HepG2 (cell line): ENCODE measurements around the gene MYO3B. TPM values are rescaled to one million over a fixed set of nuclear protein-coding genes. Genes with fewer than 3 reads are reported as not detected.

Experiments used
- ATAC-seq: fragments of 200-7000 bp; cut with Tn5 transposase; 3 replicates; pipeline ENCODE4 v1.9.1; 2020; ENCODE audit warnings: mild to moderate bottlenecking, moderate library complexity
- BruUV-seq: library from RNA; stranded (reverse); fragments of 400-500 nt; replicated peaks from 2 replicates; lab custom pipeline; 2021; lab: Mats Ljungman, UMichigan
- CTCF ChIA-PET: fragments of 300-600 bp; formaldehyde crosslinking; extraction: SDS; loops from one replicate; lab custom pipeline; 2021; ENCODE audit warnings: low total read pairs, inconsistent platforms, low intra/inter-chr PET ratio; lab: Yijun Ruan, JAX
- POLR2A ChIA-PET: fragments of 350-600 bp; sonication (Branson Sonifier 250); formaldehyde crosslinking; loops from one replicate; lab custom pipeline; 2020; ENCODE audit warnings: antibody characterized with exemption, inconsistent platforms; lab: Yijun Ruan, JAX
- DNase-seq: peaks from one replicate; pipeline ENCODE4 v3.0.0-alpha.2; 2015; ENCODE audit warnings: low spot score
- FAIRE-seq: peaks from 3 replicates; lab custom pipeline; 2011; peaks lifted over from hg19 to GRCh38; lab: Jason Lieb, UNC
- H2AFZ ChIP-seq: one replicate; pipeline ENCODE4 v1.6.1; 2011; ENCODE audit warnings: low read length, inconsistent platforms
- H3K27ac ChIP-seq: fragments of 300-600 bp; 3 replicates; pipeline ENCODE4 v1.8.0; 2011; ENCODE audit warnings: mixed run types, mild to moderate bottlenecking, mixed read lengths, low read length, inconsistent platforms; ENCODE audit not compliant: insufficient read depth; ENCODE audit errors: extremely low read length
- H3K27me3 ChIP-seq, 2 experiments: fragments of 200-600 bp in 1 of 2; 2 replicates in 1 of 2; 3 replicates in 1 of 2; pipeline versions ENCODE4 v1.6.0 to v1.8.0; 2011; ENCODE audit warnings: low read length in 2 of 2, mild to moderate bottlenecking in 2 of 2, moderate library complexity in 2 of 2, inconsistent platforms in 1 of 2; ENCODE audit not compliant: insufficient read depth in 2 of 2, control insufficient read depth in 1 of 2
- H3K36me3 ChIP-seq, 2 experiments: fragments of 200-600 bp in 1 of 2; replicated peaks in 1 of 2; 2 replicates in 1 of 2; 3 replicates in 1 of 2; pipeline versions ENCODE4 v1.5.1 to v1.8.0; 2011; ENCODE audit warnings: low read length in 2 of 2, inconsistent platforms in 1 of 2; ENCODE audit not compliant: insufficient read depth in 2 of 2, control insufficient read depth in 1 of 2
- H3K4me1 ChIP-seq: 2 replicates; pipeline ENCODE4 v1.5.1; 2012; ENCODE audit warnings: low read length, inconsistent platforms; ENCODE audit not compliant: insufficient read depth
- H3K4me2 ChIP-seq: 2 replicates; pipeline ENCODE4 v1.6.0; 2011; ENCODE audit warnings: low read depth, low read length, inconsistent platforms
- H3K4me3 ChIP-seq, 3 experiments: fragments of 200-600 bp in 1 of 3; sonication (generic), shearing (Covaris generic) in 1 of 3; replicated peaks in 1 of 3; 2 replicates each; pipeline ENCODE4 v1.5.1; 2011 to 2016; ENCODE audit warnings: low read length in 3 of 3, inconsistent platforms in 2 of 3, low read depth in 2 of 3, mild to moderate bottlenecking in 2 of 3, control low read depth in 1 of 3, mixed read lengths in 1 of 3; ENCODE audit not compliant: insufficient read depth in 1 of 3
- H3K79me2 ChIP-seq: one replicate; pipeline ENCODE4 v1.6.1; 2011; ENCODE audit warnings: low read length, inconsistent platforms; ENCODE audit not compliant: insufficient read depth
- H3K9ac ChIP-seq: 2 replicates; pipeline ENCODE4 v1.6.0; 2011; ENCODE audit warnings: mild to moderate bottlenecking, low read depth, low read length, inconsistent platforms; ENCODE audit not compliant: insufficient read depth
- H3K9me3 ChIP-seq: 2 replicates; pipeline ENCODE4 v1.5.1; 2012; ENCODE audit warnings: mild to moderate bottlenecking, low read length
- H4K20me1 ChIP-seq: 2 replicates; pipeline ENCODE4 v1.6.0; 2011; ENCODE audit warnings: inconsistent platforms, mild to moderate bottlenecking, low read length, moderate library complexity; ENCODE audit not compliant: insufficient read depth
- BRCA1 ChIP-seq: sonication (generic); formaldehyde crosslinking; IDR thresholded peaks from 2 replicates; pipeline ENCODE4 v1.4.0; 2020; ENCODE audit warnings: missing genetic modification reagents
- MIER2 ChIP-seq: IDR thresholded peaks from 2 replicates; pipeline ENCODE4 v1.6.1; 2016; ENCODE audit warnings: missing biosample characterization, missing genetic modification reagents
- NR2F6 ChIP-seq, 2 experiments: IDR thresholded peaks; 2 replicates each; pipeline ENCODE4 v1.6.1; 2016; ENCODE audit warnings: antibody characterized with exemption in 1 of 2, mild to moderate bottlenecking in 1 of 2
- SALL1 ChIP-seq: sonication (generic); formaldehyde crosslinking; IDR thresholded peaks from 2 replicates; pipeline ENCODE4 v1.8.0; 2022; ENCODE audit warnings: mild to moderate bottlenecking, missing genetic modification reagents
- SYNCRIP ChIP-seq: fragments of 200-400 bp; formaldehyde crosslinking; IDR thresholded peaks from 2 replicates; pipeline ENCODE4 v1.6.1; 2018; ENCODE audit warnings: mild to moderate bottlenecking, low read depth, low read length; ENCODE audit not compliant: insufficient read depth
- YY1 ChIP-seq: IDR thresholded peaks from 2 replicates; pipeline ENCODE4 v1.6.1; 2011; ENCODE audit warnings: low read length, low read depth, moderate library complexity, mild to moderate bottlenecking; ENCODE audit not compliant: insufficient read depth, insufficient replicate concordance
- ZBTB3 ChIP-seq: sonication (generic); formaldehyde crosslinking; IDR thresholded peaks from 2 replicates; pipeline ENCODE4 v1.4.0; 2020; ENCODE audit warnings: low read depth, mild to moderate bottlenecking, moderate library complexity, missing genetic modification reagents, borderline replicate concordance
- ZNF274 ChIP-seq: sonication (generic); formaldehyde crosslinking; IDR thresholded peaks from 2 replicates; pipeline ENCODE4 v1.5.1; 2020; ENCODE audit warnings: mild to moderate bottlenecking, missing genetic modification reagents
- ZNF331 ChIP-seq: sonication (generic); formaldehyde crosslinking; IDR thresholded peaks from 2 replicates; pipeline ENCODE4 v1.4.0; 2020; ENCODE audit warnings: missing genetic modification reagents
- ZNF383 ChIP-seq: sonication (generic); formaldehyde crosslinking; IDR thresholded peaks from 2 replicates; pipeline ENCODE4 v1.4.0; 2020; ENCODE audit warnings: missing genetic modification reagents, mild to moderate bottlenecking, borderline replicate concordance
- ZNF44 ChIP-seq: sonication (generic); formaldehyde crosslinking; IDR thresholded peaks from 2 replicates; pipeline ENCODE4 v1.5.1; 2020; ENCODE audit warnings: mild to moderate bottlenecking, missing genetic modification reagents
- ZNF547 ChIP-seq: sonication (generic); formaldehyde crosslinking; IDR thresholded peaks from 2 replicates; pipeline ENCODE4 v1.5.1; 2020; ENCODE audit warnings: mild to moderate bottlenecking, missing genetic modification reagents
- ZNF550 ChIP-seq: sonication (generic); formaldehyde crosslinking; IDR thresholded peaks from 2 replicates; pipeline ENCODE4 v1.4.0; 2020; ENCODE audit warnings: mild to moderate bottlenecking, missing genetic modification reagents, borderline replicate concordance
- ZNF615 ChIP-seq: sonication (generic); formaldehyde crosslinking; IDR thresholded peaks from 2 replicates; pipeline ENCODE4 v1.5.0; 2020; ENCODE audit warnings: mild to moderate bottlenecking, missing genetic modification reagents, borderline replicate concordance
- ZNF782 ChIP-seq: sonication (generic); formaldehyde crosslinking; IDR thresholded peaks from 2 replicates; pipeline ENCODE4 v1.4.0; 2020; ENCODE audit warnings: missing genetic modification reagents, mild to moderate bottlenecking, borderline replicate concordance
- ZSCAN30 ChIP-seq: sonication (generic); formaldehyde crosslinking; IDR thresholded peaks from 2 replicates; pipeline ENCODE4 v1.5.0; 2020; ENCODE audit warnings: mild to moderate bottlenecking, missing genetic modification reagents
- WGBS: methylation state at CpG from one replicate; pipeline ENCODE4 v1.1.6; 2017; ENCODE audit warnings: low lambda C conversion rate; 5-methylcytosine and 5-hydroxymethylcytosine counted together
- in situ Hi-C: cut with HindIII; loops from 2 replicates; pipeline ENCODE4 v1.10.0; 2017; ENCODE audit warnings: low pct_unique_long_range_greater_than_20kb; ENCODE audit not compliant: extremely low pct_ligation_motif_present
- intact Hi-C: fragments of 100-400 bp; cut with micrococcal nuclease; formaldehyde crosslinking; loops from one replicate; pipeline ENCODE4 v1.10.0; 2022; ENCODE audit not compliant: unreplicated experiment
- polyA plus RNA-seq, 8 experiments: library from polyadenylated mRNA; depleted of rRNA in 3 of 8; stranded (reverse) in 7 of 8; unstranded in 1 of 8; fragments of >200 nt; fragmentation: Illumina TruSeq in 4 of 8; extraction: Trizol in 4 of 8; gene quantifications; 2 replicates each; pipeline versions ENCODE4 v1.2.1 to v1.2.3, GENCODE V29; 2011 to 2016; ENCODE audit warnings: low read depth in 4 of 8, missing spikeins in 1 of 8, mixed read lengths in 1 of 8; ENCODE audit not compliant: insufficient read depth in 1 of 8
- total RNA-seq, 5 experiments: library from RNA; depleted of rRNA; stranded (reverse); fragments of >200 nt; fragmentation: Illumina TruSeq; extraction: Trizol; gene quantifications; 2 replicates each; pipeline ENCODE4 v1.2.3, GENCODE V29; 2016; ENCODE audit warnings: low read depth in 1 of 5
- TF ChIP-seq, protein P1 (sequence below): sonication (generic); formaldehyde crosslinking; IDR thresholded peaks from 2 replicates; pipeline ENCODE4 v1.5.1; 2020; ENCODE audit warnings: mild to moderate bottlenecking, moderate library complexity, missing genetic modification reagents

Gene MYO3B
- total and polyA plus RNA-seq, 2 of the 13 experiments (the other 11 are each of a cell fraction or from before 2014, with no cell fraction given) = 0.01 TPM; not detected in 1

DNA sequence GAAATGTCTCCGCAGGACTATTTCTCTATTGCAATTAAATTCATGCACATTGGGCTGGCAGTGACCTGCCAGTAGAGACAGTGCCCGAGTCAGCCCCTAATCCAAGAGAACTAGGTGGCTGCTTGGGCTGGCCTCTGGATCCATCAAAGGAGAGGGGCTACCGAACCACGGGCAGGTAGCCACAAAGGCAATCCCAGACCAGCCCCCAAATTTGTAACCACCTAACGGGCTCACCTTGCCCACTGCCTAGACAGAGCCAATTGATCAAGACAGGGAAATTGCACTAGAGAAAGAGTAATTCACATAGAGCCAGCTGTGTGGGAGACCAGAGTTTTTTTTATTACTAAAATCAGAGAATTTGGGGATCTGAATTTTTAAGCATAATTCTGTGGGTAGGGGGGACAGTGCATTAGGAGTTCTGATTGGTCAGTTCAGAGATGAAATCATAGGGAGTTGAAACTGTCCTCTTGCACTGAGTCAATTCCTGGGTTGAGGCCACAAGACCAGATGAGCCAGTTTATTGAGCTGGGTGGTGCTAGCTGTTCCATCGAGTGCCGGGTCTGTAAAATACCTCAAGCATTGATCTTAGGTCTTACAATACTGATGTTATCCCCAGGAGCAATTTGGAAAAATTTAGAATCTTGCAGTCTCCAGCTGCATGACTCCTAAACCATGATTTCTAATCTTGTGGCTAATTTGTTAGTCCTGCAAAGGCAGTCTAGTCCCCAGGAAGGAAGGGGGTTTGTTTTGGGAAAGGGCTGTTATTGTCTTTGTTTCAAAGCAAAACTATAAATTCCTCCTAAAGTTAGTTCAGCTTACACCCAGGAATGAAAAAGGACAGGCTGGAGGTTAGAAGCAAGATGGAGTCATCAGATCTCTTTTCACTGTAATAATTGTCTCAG is 276.8 kb downstream of the MYO3B start:
- 89% methylated on average over 7 of the region's 7 CpGs for WGBS
- H3K36me3 ChIP-seq = no peaks in the 10 kb centered on the region
- H3K27me3 ChIP-seq = no peaks in the 10 kb centered on the region
- ChIA-PET CTCF (no interaction called here), POLR2A (interaction anchor here (0.7 to 4.2 kb wide), 14 partner anchors 8 to 474 kb away, joined by 3 to 123 read pairs (median 5); partner anchors contain the start of genes ERICH2, GORASP2 and SP5)
- no peaks in the 10 kb centered on the region for H3K79me2 ChIP-seq
- H4K20me1 ChIP-seq = no peaks in the 10 kb centered on the region
- ATAC-seq (no peak), FAIRE-seq (no peak), DNase-seq (no peak)
- intact Hi-C loops = no loop called here
- H3K9ac ChIP-seq = peak overlapping the region; percentile 57
- BruUV-seq = no TSS peak
- no peak overlapping the region for H2AFZ ChIP-seq
- peak overlapping the region in 1 of 3 experiments; percentile 43; a peak in 1 of 6 replicates for H3K4me3 ChIP-seq
- H3K9me3 ChIP-seq = peaks cover 10% of the 10 kb centered on the region
- H3K4me2 ChIP-seq = peak overlapping the region; percentile 67
- in situ Hi-C loops = loop anchor here (5.0 kb wide), 1 partner anchor 258 kb away; no protein-coding TSS in a partner anchor
- H3K4me1 ChIP-seq = peaks cover 75% of the 10 kb centered on the region
- H3K27ac ChIP-seq = peak overlapping the region; percentile 84
- TF ChIP-seq ZNF44 (CRISPR knock-in tag) = peak; percentile 85; the same call in 1 of the 2 replicates
- 0 out of 2 replicates have a peak, but pooled peaks have one; percentile 52 for TF ChIP-seq ZNF550 (CRISPR knock-in tag)
- no peak for TF ChIP-seq SYNCRIP
- 0 out of 2 replicates have a peak, but pooled peaks have one; percentile 26 for TF ChIP-seq ZNF782 (CRISPR knock-in tag)
- TF ChIP-seq, protein P1, sequence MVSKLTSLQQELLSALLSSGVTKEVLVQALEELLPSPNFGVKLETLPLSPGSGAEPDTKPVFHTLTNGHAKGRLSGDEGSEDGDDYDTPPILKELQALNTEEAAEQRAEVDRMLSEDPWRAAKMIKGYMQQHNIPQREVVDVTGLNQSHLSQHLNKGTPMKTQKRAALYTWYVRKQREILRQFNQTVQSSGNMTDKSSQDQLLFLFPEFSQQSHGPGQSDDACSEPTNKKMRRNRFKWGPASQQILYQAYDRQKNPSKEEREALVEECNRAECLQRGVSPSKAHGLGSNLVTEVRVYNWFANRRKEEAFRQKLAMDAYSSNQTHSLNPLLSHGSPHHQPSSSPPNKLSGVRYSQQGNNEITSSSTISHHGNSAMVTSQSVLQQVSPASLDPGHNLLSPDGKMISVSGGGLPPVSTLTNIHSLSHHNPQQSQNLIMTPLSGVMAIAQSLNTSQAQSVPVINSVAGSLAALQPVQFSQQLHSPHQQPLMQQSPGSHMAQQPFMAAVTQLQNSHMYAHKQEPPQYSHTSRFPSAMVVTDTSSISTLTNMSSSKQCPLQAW (CRISPR knock-in tag) = peak; percentile 10; the same call in 1 of the 2 replicates
- peak; percentile 14; the same call in 1 of the 2 replicates for TF ChIP-seq SALL1
- peak; percentile 55; the same call in 1 of the 2 replicates for TF ChIP-seq BRCA1 (CRISPR knock-in tag)
- TF ChIP-seq ZNF615 (CRISPR knock-in tag) = 0 out of 2 replicates have a peak, but pooled peaks have one; percentile 47
- 0 out of 2 replicates have a peak, but pooled peaks have one; percentile 12 for TF ChIP-seq ZNF331
- no peak for TF ChIP-seq MIER2 (CRISPR knock-in tag)
- no peak for TF ChIP-seq ZBTB3 (CRISPR knock-in tag)
- TF ChIP-seq ZSCAN30 (CRISPR knock-in tag) = 0 out of 2 replicates have a peak, but pooled peaks have one; percentile 44
- TF ChIP-seq ZNF274 (CRISPR knock-in tag) = no peak
- TF ChIP-seq NR2F6 (IDR thresholded peaks at IDR 0.05) = no peak
- no peak for TF ChIP-seq NR2F6 (CRISPR knock-in tag; IDR thresholded peaks at IDR 0.05)
- TF ChIP-seq ZNF547 (CRISPR knock-in tag) = 0 out of 2 replicates have a peak, but pooled peaks have one; percentile 19
- TF ChIP-seq ZNF383 = peak; percentile 86; the same call in 1 of the 2 replicates
- peak; percentile 5 for TF ChIP-seq YY1
